BJ (cell line): ENCODE results near the gene H6PD. TPM values are rescaled to one million over a fixed set of nuclear protein-coding genes. Genes with fewer than 3 reads are reported as not detected.

Source experiments
- CTCF ChIA-PET: fragments of 350-600 bp; formaldehyde crosslinking; extraction: SDS; loops from one replicate; lab custom pipeline; 2021; ENCODE audit warnings: antibody characterized with exemption, inconsistent platforms; lab: Yijun Ruan, JAX
- POLR2A ChIA-PET: fragments of 300-600 bp; sonication (Branson Sonifier 250); formaldehyde crosslinking; extraction: SDS; loops from one replicate; lab custom pipeline; 2021; ENCODE audit warnings: antibody characterized with exemption; lab: Charles Lee
- DNase-seq: peaks from one replicate; pipeline ENCODE4 v3.0.0-alpha.2; 2011; ENCODE audit warnings: low read depth
- H3K27me3 ChIP-seq: 2 replicates; pipeline ENCODE4 v1.6.0; 2011; ENCODE audit warnings: low read length; ENCODE audit not compliant: control insufficient read depth, insufficient read depth
- H3K36me3 ChIP-seq: 2 replicates; pipeline ENCODE4 v1.5.1; 2011; ENCODE audit warnings: low read length; ENCODE audit not compliant: control insufficient read depth, insufficient read depth
- H3K4me3 ChIP-seq: 2 replicates; pipeline ENCODE4 v1.5.1; 2011; ENCODE audit warnings: low read depth, mild to moderate bottlenecking, control low read depth, low read length
- CTCF ChIP-seq: IDR thresholded peaks from 2 replicates; pipeline ENCODE4 v1.5.1; 2011; ENCODE audit warnings: low read depth, mild to moderate bottlenecking, control low read depth, inconsistent platforms, low read length, moderate library complexity; ENCODE audit not compliant: insufficient read depth
- polyA plus RNA-seq: library from polyadenylated mRNA; depleted of rRNA; stranded (reverse); fragments of >200 nt; gene quantifications from 2 replicates; pipeline ENCODE4 v1.2.3, GENCODE V29; 2011

Gene H6PD
- polyA plus RNA-seq, 1 experiment, result 16.6 TPM

GRCh38 chr1:9300573-9300972, 66.0 kb downstream of the H6PD start:
- H3K4me3 ChIP-seq, result no peak overlapping the region
- DNase-seq, result no peak
- no peaks in the 10 kb centered on the region for H3K27me3 ChIP-seq
- CTCF ChIA-PET, result interaction anchor here (1.3 kb wide), 1 partner anchor 155 kb away, joined by 3 read pairs; no protein-coding TSS in a partner anchor
- no peaks in the 10 kb centered on the region; the same call in 1 of the 2 replicates for H3K36me3 ChIP-seq
- POLR2A ChIA-PET, result no interaction called here
- no peak for TF ChIP-seq CTCF

- Histone ChIP-seq H3K27me3 (no peaks in the 10 kb centered on the region), H3K36me3 (no peaks in the 10 kb centered on the region; the same call in none of the 2 replicates), H3K4me3 (no peak overlapping the region)
- no peak for TF ChIP-seq CTCF
- POLR2A ChIA-PET, result no interaction called here
- CTCF ChIA-PET, result interaction anchor here (1.9 kb wide), 1 partner anchor 8 kb away, joined by 6 read pairs; no protein-coding TSS in a partner anchor
- peak; percentile 93 for DNase-seq
Measured at GRCh38 chr1:9302745-9303524, 68.4 kb downstream of the H6PD start.

GRCh38 chr1:9303916-9304315, 69.3 kb downstream of the H6PD start:
- ChIA-PET CTCF (interaction anchor here (0.7 to 2.6 kb wide), 3 partner anchors 9 to 152 kb away, joined by 3 to 6 read pairs (median 6); no protein-coding TSS in a partner anchor), POLR2A (no interaction called here)
- Histone ChIP-seq H3K27me3 (no peaks in the 10 kb centered on the region), H3K36me3 (no peaks in the 10 kb centered on the region; the same call in none of the 2 replicates), H3K4me3 (no peak overlapping the region)
- no peak for DNase-seq
- TF ChIP-seq CTCF, result no peak

GRCh38 chr1:9305216-9305615, 70.6 kb downstream of the H6PD start:
- no peaks in the 10 kb centered on the region for H3K27me3 ChIP-seq
- H3K4me3 ChIP-seq, result no peak overlapping the region
- ChIA-PET POLR2A (no interaction called here), CTCF (interaction anchor here (2.6 kb wide), 1 partner anchor 150 kb away, joined by 6 read pairs; no protein-coding TSS in a partner anchor)
- H3K36me3 ChIP-seq, result no peaks in the 10 kb centered on the region; the same call in none of the 2 replicates
- no peak for DNase-seq
- TF ChIP-seq CTCF, result no peak

- no peak for DNase-seq
- no peak for TF ChIP-seq CTCF
- H3K27me3 ChIP-seq, result no peaks in the 10 kb centered on the region
- ChIA-PET CTCF (interaction anchor here (2.6 kb wide), 1 partner anchor 150 kb away, joined by 6 read pairs; no protein-coding TSS in a partner anchor), POLR2A (no interaction called here)
- no peak overlapping the region for H3K4me3 ChIP-seq
- H3K36me3 ChIP-seq, result no peaks in the 10 kb centered on the region; the same call in none of the 2 replicates
Measured at GRCh38 chr1:9306006-9306405, 71.4 kb downstream of the H6PD start.
